C4-2B (cell line): ENCODE results near the gene CCSER1.

Experiments
- H3K27ac ChIP-seq: fragments of 450-650 bp; 2 replicates; pipeline ENCODE4 v1.5.1; 2017
- ZFX ChIP-seq: fragments of 450-650 bp; IDR thresholded peaks from 2 replicates; pipeline ENCODE4 v1.6.1; 2017
- TF ChIP-seq, protein P1 (sequence below): fragments of 450-650 bp; conservative IDR thresholded peaks from 2 replicates; pipeline ENCODE4 v1.5.1; 2017; ENCODE audit warnings: mild to moderate bottlenecking

Gene CCSER1

GRCh38 chr4:91596718-91597117 is 1469.5 kb downstream of the CCSER1 start:
- no peak for TF ChIP-seq ZFX
- TF ChIP-seq, protein P1, sequence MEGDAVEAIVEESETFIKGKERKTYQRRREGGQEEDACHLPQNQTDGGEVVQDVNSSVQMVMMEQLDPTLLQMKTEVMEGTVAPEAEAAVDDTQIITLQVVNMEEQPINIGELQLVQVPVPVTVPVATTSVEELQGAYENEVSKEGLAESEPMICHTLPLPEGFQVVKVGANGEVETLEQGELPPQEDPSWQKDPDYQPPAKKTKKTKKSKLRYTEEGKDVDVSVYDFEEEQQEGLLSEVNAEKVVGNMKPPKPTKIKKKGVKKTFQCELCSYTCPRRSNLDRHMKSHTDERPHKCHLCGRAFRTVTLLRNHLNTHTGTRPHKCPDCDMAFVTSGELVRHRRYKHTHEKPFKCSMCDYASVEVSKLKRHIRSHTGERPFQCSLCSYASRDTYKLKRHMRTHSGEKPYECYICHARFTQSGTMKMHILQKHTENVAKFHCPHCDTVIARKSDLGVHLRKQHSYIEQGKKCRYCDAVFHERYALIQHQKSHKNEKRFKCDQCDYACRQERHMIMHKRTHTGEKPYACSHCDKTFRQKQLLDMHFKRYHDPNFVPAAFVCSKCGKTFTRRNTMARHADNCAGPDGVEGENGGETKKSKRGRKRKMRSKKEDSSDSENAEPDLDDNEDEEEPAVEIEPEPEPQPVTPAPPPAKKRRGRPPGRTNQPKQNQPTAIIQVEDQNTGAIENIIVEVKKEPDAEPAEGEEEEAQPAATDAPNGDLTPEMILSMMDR: no peak
- no peak overlapping the region for H3K27ac ChIP-seq

DNA sequence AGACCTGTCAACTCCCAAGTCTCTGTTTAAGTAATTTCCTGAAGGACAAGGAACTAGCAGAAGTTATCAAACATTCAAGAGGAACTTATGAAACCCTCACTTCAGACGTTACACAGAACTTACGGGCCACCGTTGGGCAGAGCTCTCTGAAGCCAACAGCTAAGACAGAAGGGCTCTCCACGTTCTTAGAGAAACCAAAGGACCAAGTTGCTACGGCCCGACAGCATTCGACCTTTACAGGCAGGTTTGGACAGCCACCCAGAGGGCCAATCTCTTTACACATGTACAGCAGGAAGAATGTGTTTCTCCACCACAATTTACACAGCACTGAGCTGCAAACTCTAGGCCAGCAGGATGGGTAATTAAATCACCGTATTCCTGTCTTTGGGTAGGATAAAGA is 1471.5 kb downstream of the CCSER1 start:
- H3K27ac ChIP-seq: no peak overlapping the region
- TF ChIP-seq, protein P1: no peak
- TF ChIP-seq ZFX: no peak

DNA sequence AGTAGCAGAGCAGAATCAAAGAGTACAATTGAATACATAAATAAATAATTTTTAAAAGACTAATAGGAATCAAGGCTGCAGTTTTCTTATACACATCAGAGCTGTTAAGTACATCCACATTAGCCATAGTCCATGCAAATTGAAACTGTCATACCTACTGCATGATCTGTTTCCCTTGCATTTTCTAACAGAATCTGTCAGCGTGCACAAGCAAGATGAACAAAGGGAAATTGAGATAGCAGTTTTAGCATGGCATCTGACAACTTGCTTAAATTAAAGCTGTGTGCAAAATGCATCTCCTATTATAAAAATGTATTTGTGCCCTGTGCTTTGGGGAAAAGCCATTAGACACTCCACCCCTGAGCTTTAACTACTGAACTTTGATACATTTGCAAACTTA is 1473.1 kb downstream of the CCSER1 start:
- H3K27ac ChIP-seq: no peak overlapping the region
- TF ChIP-seq, protein P1: no peak
- no peak for TF ChIP-seq ZFX

GRCh38 chr4:91601401-91601800 is 1474.2 kb downstream of the CCSER1 start:
- H3K27ac ChIP-seq: no peak overlapping the region
- TF ChIP-seq, protein P1: no peak
- no peak for TF ChIP-seq ZFX

DNA sequence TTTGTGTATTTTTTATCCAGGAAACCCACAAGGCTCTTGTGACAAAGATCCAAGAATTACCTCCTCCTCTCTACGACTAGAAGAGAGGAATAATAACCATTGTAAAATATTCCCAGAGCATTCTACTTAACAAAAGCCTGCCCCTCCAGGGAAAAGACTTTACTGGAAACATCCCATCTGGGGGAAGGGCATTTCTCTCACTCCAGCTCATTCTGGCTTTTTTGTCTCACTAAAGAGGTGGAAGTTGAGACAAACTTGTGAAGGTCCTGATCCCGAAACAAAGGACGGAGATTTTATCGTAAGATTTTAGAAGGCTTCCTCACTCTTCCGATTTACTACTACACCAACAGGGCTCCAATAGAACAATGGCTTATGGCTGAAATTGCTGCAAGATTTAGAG is 1484.6 kb downstream of the CCSER1 start:
- TF ChIP-seq, protein P1: no peak
- TF ChIP-seq ZFX: no peak
- no peak overlapping the region for H3K27ac ChIP-seq

GRCh38 chr4:91620952-91621351 is 1493.8 kb downstream of the CCSER1 start:
- H3K27ac ChIP-seq: no peak overlapping the region
- TF ChIP-seq, protein P1: no peak
- TF ChIP-seq ZFX: no peak

DNA sequence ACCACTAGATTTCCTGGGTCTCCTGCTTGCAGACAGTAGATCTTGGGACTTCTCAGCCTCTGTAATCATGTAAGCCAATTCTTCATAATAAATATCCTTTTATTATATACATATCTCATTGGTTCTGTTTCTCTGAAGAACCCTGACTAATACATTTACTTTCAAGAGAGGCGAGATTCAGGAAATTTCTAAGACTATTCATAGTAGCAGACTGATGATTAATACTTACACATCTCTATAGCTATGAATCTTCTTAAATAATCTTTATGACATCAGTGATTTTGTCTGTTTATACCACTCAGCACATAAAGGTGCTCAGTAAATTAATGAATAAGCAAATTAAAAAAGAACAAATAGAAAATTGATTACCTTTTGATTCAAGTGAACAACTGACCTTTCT is 1494.3 kb downstream of the CCSER1 start:
- TF ChIP-seq, protein P1: no peak
- TF ChIP-seq ZFX: no peak
- no peak overlapping the region for H3K27ac ChIP-seq
